Stimulated activated CD8-positive, alpha-beta memory T cell treated with anti-CD3 and anti-CD28 coated beads, Interleukin-15, amount 100 ng/mL, for 24 hours (primary cell): Measurements from ENCODE around the gene KIF22.
"Not testable (repeated sequence)": the region's sequence is repeated elsewhere in the genome, so short reads cannot be mapped to it uniquely, and the experiment has no call there.

Experiments
- DNase-seq: peaks from one replicate; pipeline ENCODE4 v3.0.0-alpha.2; 2020; ENCODE audit warnings: low read depth

The KIF22 gene

GRCh38 chr16:29815032-29815721 lies 24.6 kb downstream of the KIF22 start:
- no peak for DNase-seq

- DNase-seq, result peak; percentile 91
Observed at GRCh38 chr16:29815793-29816693, 25.5 kb downstream of the KIF22 start, which contains the start of gene PAGR1. Gene PAGR1 (plus strand): TSS chr16:29816152. CDS start chr16:29816526, 374 bp downstream.

- no peak for DNase-seq
Observed at GRCh38 chr16:29816694-29817441, 26.3 kb downstream of the KIF22 start.

- DNase-seq, result no peak
Observed at GRCh38 chr16:29818082-29818481, 27.5 kb downstream of the KIF22 start.

GRCh38 chr16:29819506-29819905 lies 29.0 kb downstream of the KIF22 start:
- no peak for DNase-seq

- DNase-seq, result no peak
Observed at GRCh38 chr16:29820271-29820701, 29.7 kb downstream of the KIF22 start, which contains the start of gene MVP. Gene MVP (plus strand): TSS chr16:29820462. CDS start chr16:29830550, 10,088 bp downstream.

GRCh38 chr16:29820730-29821642 lies 30.4 kb downstream of the KIF22 start:
- DNase-seq, result no peak

- DNase-seq, result no peak
Observed at GRCh38 chr16:29821643-29822115, 31.1 kb downstream of the KIF22 start.

GRCh38 chr16:29824589-29825144 lies 34.1 kb downstream of the KIF22 start:
- DNase-seq, result no peak

GRCh38 chr16:29825145-29826044 lies 34.8 kb downstream of the KIF22 start:
- DNase-seq, result no peak

- no peak for DNase-seq
Observed at GRCh38 chr16:29826342-29826695, 35.8 kb downstream of the KIF22 start.

GRCh38 chr16:29830774-29831173 lies 40.2 kb downstream of the KIF22 start:
- no peak for DNase-seq

- DNase-seq, result no peak
Observed at GRCh38 chr16:29831490-29831889, 40.9 kb downstream of the KIF22 start.

GRCh38 chr16:29833219-29833618 lies 42.7 kb downstream of the KIF22 start:
- not testable (repeated sequence) for DNase-seq

GRCh38 chr16:29834079-29834478 lies 43.5 kb downstream of the KIF22 start:
- no peak for DNase-seq

- DNase-seq, result no peak
Observed at GRCh38 chr16:29835926-29836325, 45.4 kb downstream of the KIF22 start.

GRCh38 chr16:29836623-29837022 lies 46.1 kb downstream of the KIF22 start:
- no peak for DNase-seq

GRCh38 chr16:29837841-29838240 lies 47.3 kb downstream of the KIF22 start:
- DNase-seq, result no peak

GRCh38 chr16:29839822-29840221 lies 49.3 kb downstream of the KIF22 start:
- no peak for DNase-seq

GRCh38 chr16:29840240-29840639 lies 49.7 kb downstream of the KIF22 start:
- DNase-seq, result no peak
